RWPE2 (cell line): Measurements from ENCODE around the gene KIAA1549.

ENCODE experiments used
- ATAC-seq: fragments of 200-7000 bp; cut with Tn5 transposase; 3 replicates; pipeline ENCODE4 v1.9.1; 2021; ENCODE audit warnings: low read depth
- DNase-seq: peaks from one replicate; pipeline ENCODE4 v3.0.0-alpha.2; 2020; ENCODE audit warnings: low spot score
- H3K27ac ChIP-seq: fragments of 450-650 bp; 2 replicates; pipeline ENCODE4 v1.5.1; 2017; ENCODE audit warnings: mild to moderate bottlenecking; ENCODE audit not compliant: poor library complexity, severe bottlenecking
- H3K27me3 ChIP-seq: fragments of 250-450 bp; sonication (Bioruptor Pico); 2 replicates; pipeline ENCODE4 v1.5.1; 2021; ENCODE audit warnings: mild to moderate bottlenecking, moderate library complexity; ENCODE audit not compliant: insufficient read depth, poor library complexity, severe bottlenecking
- H3K36me3 ChIP-seq: fragments of 250-450 bp; sonication (Bioruptor Pico); 2 replicates; pipeline ENCODE4 v1.5.1; 2020; ENCODE audit warnings: low read depth, mild to moderate bottlenecking, moderate library complexity
- H3K4me1 ChIP-seq: fragments of 250-450 bp; sonication (Bioruptor Pico); 2 replicates; pipeline ENCODE4 v1.5.1; 2021; ENCODE audit warnings: mild to moderate bottlenecking, moderate library complexity; ENCODE audit not compliant: insufficient read depth, poor library complexity, severe bottlenecking
- H3K4me3 ChIP-seq: fragments of 250-450 bp; sonication (Bioruptor Pico); 2 replicates; pipeline ENCODE4 v1.5.1; 2021; ENCODE audit warnings: mild to moderate bottlenecking, moderate library complexity; ENCODE audit not compliant: severe bottlenecking
- H3K9me3 ChIP-seq: fragments of 250-450 bp; sonication (Bioruptor Pico); 2 replicates; pipeline ENCODE4 v1.5.1; 2021; ENCODE audit warnings: mild to moderate bottlenecking, moderate library complexity; ENCODE audit not compliant: severe bottlenecking
- CTCF ChIP-seq: fragments of 450-650 bp; IDR thresholded peaks from one replicate; pipeline ENCODE4 v1.5.1; 2017; ENCODE audit warnings: mild to moderate bottlenecking, moderate library complexity; ENCODE audit not compliant: poor library complexity, severe bottlenecking

KIAA1549 gene

GRCh38 chr7:138916275-138916674, 64.9 kb downstream of the KIAA1549 start:
- DNase-seq (no peak), ATAC-seq (no peak)
- no peaks in the 10 kb centered on the region for H3K9me3 ChIP-seq
- no peak overlapping the region for H3K4me3 ChIP-seq
- no peaks in the 10 kb centered on the region for H3K4me1 ChIP-seq
- no peak for TF ChIP-seq CTCF
- H3K36me3 ChIP-seq: no peaks in the 10 kb centered on the region
- no peaks in the 10 kb centered on the region for H3K27me3 ChIP-seq
- H3K27ac ChIP-seq: no peak overlapping the region

DNA sequence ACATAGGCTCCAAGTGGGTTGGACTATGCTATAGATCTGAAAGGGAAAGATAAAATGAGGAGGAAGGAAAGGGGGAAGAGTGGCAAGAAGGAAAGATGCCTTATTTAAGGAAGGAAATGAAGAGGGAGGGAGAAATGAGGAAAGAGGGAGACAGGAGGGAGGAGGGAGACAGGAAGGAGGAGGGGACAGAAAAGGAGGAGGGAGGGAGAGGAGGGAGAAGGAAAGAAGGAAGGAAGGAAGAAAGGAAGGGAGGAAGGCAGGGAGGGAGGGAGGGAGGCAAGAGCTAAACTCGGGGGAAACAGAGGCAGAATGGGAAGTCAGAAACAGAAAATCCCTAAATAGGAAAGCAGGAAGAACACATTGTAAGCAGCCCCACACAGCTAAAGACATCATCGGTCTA, 67.4 kb downstream of the KIAA1549 start:
- no peaks in the 10 kb centered on the region for H3K27me3 ChIP-seq
- no peak overlapping the region for H3K27ac ChIP-seq
- H3K36me3 ChIP-seq: no peaks in the 10 kb centered on the region
- H3K4me3 ChIP-seq: no peak overlapping the region
- no peak for TF ChIP-seq CTCF
- H3K4me1 ChIP-seq: no peaks in the 10 kb centered on the region
- H3K9me3 ChIP-seq: no peaks in the 10 kb centered on the region
- ATAC-seq: no peak
- no peak for DNase-seq

GRCh38 chr7:138911007-138911406, 70.2 kb downstream of the KIAA1549 start:
- H3K36me3 ChIP-seq: no peaks in the 10 kb centered on the region
- ATAC-seq (no peak), DNase-seq (no peak)
- H3K4me3 ChIP-seq: no peak overlapping the region
- H3K4me1 ChIP-seq: no peaks in the 10 kb centered on the region
- TF ChIP-seq CTCF: no peak
- H3K27me3 ChIP-seq: no peaks in the 10 kb centered on the region
- no peak overlapping the region for H3K27ac ChIP-seq
- H3K9me3 ChIP-seq: no peaks in the 10 kb centered on the region

- DNase-seq (no peak), ATAC-seq (no peak)
- H3K27ac ChIP-seq: no peak overlapping the region
- no peak for TF ChIP-seq CTCF
- H3K4me1 ChIP-seq: no peaks in the 10 kb centered on the region
- H3K36me3 ChIP-seq: no peaks in the 10 kb centered on the region
- H3K9me3 ChIP-seq: no peaks in the 10 kb centered on the region
- H3K4me3 ChIP-seq: no peak overlapping the region
- H3K27me3 ChIP-seq: no peaks in the 10 kb centered on the region
These were observed 73.3 kb downstream of the KIAA1549 start for GRCh38 chr7:138907850-138908249.

DNA sequence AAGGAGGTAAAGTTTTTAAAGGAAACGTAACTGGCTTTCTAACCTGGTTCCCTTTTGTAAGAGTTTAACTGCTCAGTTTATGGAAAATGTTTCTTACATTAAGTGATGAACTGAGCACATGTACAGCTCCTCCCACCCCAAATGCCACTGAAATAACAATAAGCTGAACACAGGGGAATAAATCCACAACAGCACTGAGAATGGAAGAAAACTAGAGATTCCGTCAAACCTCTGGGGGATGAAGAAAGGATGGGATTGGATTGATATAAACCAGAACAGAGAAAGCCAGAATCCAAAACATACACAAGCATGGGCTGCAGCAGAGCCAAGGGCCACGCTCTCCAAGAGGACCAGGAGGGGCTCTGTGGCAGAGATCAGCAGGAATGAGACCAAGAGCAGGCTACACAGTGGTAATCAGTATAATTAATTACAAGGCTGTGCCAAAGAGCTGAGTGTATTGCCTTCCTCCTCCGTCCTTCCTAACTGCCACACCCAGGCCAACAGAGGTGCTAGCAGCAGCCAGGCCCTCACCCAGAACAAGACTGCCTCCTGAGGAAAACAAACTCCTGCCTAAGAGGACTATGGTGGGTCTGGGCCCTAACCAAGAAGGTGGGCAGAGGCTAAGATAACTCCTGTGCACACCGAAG, 73.9 kb downstream of the KIAA1549 start:
- DNase-seq (no peak), ATAC-seq (no peak)
- no peak overlapping the region for H3K4me3 ChIP-seq

More for the DNA sequence above, 73.9 kb downstream of the KIAA1549 start:
- Histone ChIP-seq H3K27ac (no peak overlapping the region), H3K27me3 (no peaks in the 10 kb centered on the region), H3K36me3 (no peaks in the 10 kb centered on the region), H3K9me3 (no peaks in the 10 kb centered on the region), H3K4me1 (no peaks in the 10 kb centered on the region)
- no peak for TF ChIP-seq CTCF
